Neural progenitor cell (in vitro differentiated cells): Measurements from ENCODE around the gene SUCO. TPM values are rescaled to one million over a fixed set of nuclear protein-coding genes. Genes with fewer than 3 reads are reported as not detected.

Experiments
- DNase-seq: peaks from one replicate; pipeline ENCODE4 v3.0.0-alpha.2; 2016; ENCODE audit warnings: low spot score
- H2AFZ ChIP-seq: fragments of 200-600 bp; sonication (generic); replicated peaks from 2 replicates; pipeline ENCODE4 v1.6.1; 2016; ENCODE audit warnings: antibody characterized with exemption
- H3F3A ChIP-seq: fragments of 200-600 bp; sonication (generic); 2 replicates; pipeline ENCODE4 v1.6.1; 2016; ENCODE audit warnings: antibody characterized with exemption, low read depth
- H3K27ac ChIP-seq: fragments of 200-600 bp; sonication (generic); 2 replicates; pipeline ENCODE4 v1.5.1; 2016; ENCODE audit warnings: mild to moderate bottlenecking
- H3K27me3 ChIP-seq: fragments of 200-600 bp; sonication (generic); 2 replicates; pipeline ENCODE4 v1.6.1; 2016; ENCODE audit warnings: mild to moderate bottlenecking, moderate library complexity
- H3K36me3 ChIP-seq: fragments of 200-600 bp; sonication (generic); 2 replicates; pipeline ENCODE4 v1.5.1; 2016
- H3K4me1 ChIP-seq: fragments of 200-600 bp; sonication (generic); 2 replicates; pipeline ENCODE4 v1.6.1; 2016; ENCODE audit warnings: mixed run types
- H3K4me2 ChIP-seq: fragments of 200-600 bp; sonication (generic); 2 replicates; pipeline ENCODE4 v1.6.1; 2016
- H3K4me3 ChIP-seq: fragments of 200-600 bp; sonication (generic); 2 replicates; pipeline ENCODE4 v1.5.1; 2016
- H3K79me2 ChIP-seq: fragments of 200-600 bp; sonication (generic); 2 replicates; pipeline ENCODE4 v1.6.1; 2016; ENCODE audit warnings: low read depth
- H3K9ac ChIP-seq: fragments of 200-600 bp; sonication (generic); 2 replicates; pipeline ENCODE4 v1.6.1; 2016
- H3K9me3 ChIP-seq: fragments of 200-600 bp; sonication (generic); 2 replicates; pipeline ENCODE4 v1.5.1; 2016; ENCODE audit warnings: low read depth
- H4K20me1 ChIP-seq: fragments of 200-600 bp; sonication (generic); 2 replicates; pipeline ENCODE4 v1.6.1; 2016; ENCODE audit warnings: low read depth
- H3K27ac Mint-ChIP-seq: 3 replicates; pipeline ENCODE4 v1.8.0; 2021; ENCODE audit warnings: mixed read lengths
- H3K27me3 Mint-ChIP-seq: 2 replicates; pipeline ENCODE4 v1.8.0; 2022; ENCODE audit warnings: low read depth, mild to moderate bottlenecking, inconsistent platforms, moderate library complexity, mixed read lengths; ENCODE audit not compliant: insufficient read depth
- H3K36me3 Mint-ChIP-seq: 3 replicates; pipeline ENCODE4 v1.8.0; 2021; ENCODE audit warnings: mixed read lengths
- H3K4me1 Mint-ChIP-seq: 3 replicates; pipeline ENCODE4 v1.8.0; 2021; ENCODE audit warnings: mixed read lengths
- H3K4me3 Mint-ChIP-seq: 3 replicates; pipeline ENCODE4 v1.8.0; 2021; ENCODE audit warnings: mild to moderate bottlenecking, moderate library complexity, mixed read lengths
- H3K9me3 Mint-ChIP-seq: 3 replicates; pipeline ENCODE4 v1.8.0; 2020; ENCODE audit warnings: mixed read lengths
- EZH2 ChIP-seq: fragments of 200-600 bp; sonication (generic); IDR thresholded peaks from 2 replicates; pipeline ENCODE4 v1.6.1; 2017; ENCODE audit warnings: antibody characterized with exemption, mild to moderate bottlenecking, moderate library complexity
- EZH2phosphoT487 ChIP-seq: fragments of 200-600 bp; sonication (generic); IDR thresholded peaks from 2 replicates; pipeline ENCODE4 v1.6.1; 2017; ENCODE audit warnings: antibody characterized with exemption
- total RNA-seq: library from RNA; depleted of rRNA; stranded (reverse); fragments of >200 nt; gene quantifications from 2 replicates; pipeline ENCODE4 v1.2.3, GENCODE V29; 2015; ENCODE audit warnings: low replicate concordance
- TF ChIP-seq, protein P1 (sequence below): fragments of 200-600 bp; sonication (generic); IDR thresholded peaks from 2 replicates; pipeline ENCODE4 v1.5.1; 2017; ENCODE audit warnings: antibody characterized with exemption, mild to moderate bottlenecking

SUCO gene
- total RNA-seq, 1 donor from 2014 or later = 109 TPM

DNA sequence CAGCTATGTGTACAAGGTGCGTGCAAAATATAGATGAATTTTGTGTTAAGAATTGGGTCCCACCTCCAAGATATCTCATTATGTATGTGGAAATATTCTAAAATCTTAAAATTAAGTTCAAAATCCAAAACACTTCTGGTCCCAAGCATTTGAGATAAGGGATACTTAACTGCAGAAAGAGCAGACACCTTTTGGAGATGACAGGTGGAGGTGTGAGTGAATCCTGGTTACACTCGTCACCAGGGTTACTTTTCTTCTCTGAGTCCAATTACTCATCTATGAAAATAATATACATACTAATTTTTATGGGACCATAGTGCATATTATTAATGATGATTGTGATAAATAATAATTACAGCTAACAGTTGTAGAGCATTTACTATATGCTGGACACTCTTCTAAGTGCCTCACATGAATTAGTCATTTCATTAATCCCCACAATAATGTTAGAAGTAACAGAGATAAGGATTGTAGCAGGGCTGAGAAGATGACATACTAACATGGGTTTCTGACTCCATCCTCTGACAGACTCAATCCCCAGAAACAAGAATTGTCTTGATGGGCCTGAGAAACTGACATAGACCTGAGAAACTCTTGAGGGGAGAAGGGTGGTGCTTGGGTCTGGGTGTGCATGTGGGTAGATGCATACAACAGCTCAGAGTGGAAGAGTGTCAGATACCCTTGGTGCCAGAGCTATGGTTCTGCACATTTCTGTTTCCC lies 117.7 kb downstream of the SUCO start:
- Mint-ChIP-seq H3K27me3 (peaks cover 2% of the 10 kb centered on the region), H3K4me1 (no peaks in the 10 kb centered on the region), H3K36me3 (no peaks in the 10 kb centered on the region), H3K9me3 (no peaks in the 10 kb centered on the region), H3K27ac (no peak overlapping the region), H3K4me3 (no peak overlapping the region)
- Histone ChIP-seq H3K79me2 (no peaks in the 10 kb centered on the region), H2AFZ (no peak overlapping the region), H3K27ac (no peak overlapping the region), H3K36me3 (no peaks in the 10 kb centered on the region), H3K4me2 (no peak overlapping the region), H3K9ac (no peak overlapping the region), H3K4me1 (no peaks in the 10 kb centered on the region), H3F3A (no peaks in the 10 kb centered on the region), H3K27me3 (no peaks in the 10 kb centered on the region), H4K20me1 (no peaks in the 10 kb centered on the region), H3K4me3 (no peak overlapping the region), H3K9me3 (no peaks in the 10 kb centered on the region)
- TF ChIP-seq EZH2 = no peak
- TF ChIP-seq, protein P1, sequence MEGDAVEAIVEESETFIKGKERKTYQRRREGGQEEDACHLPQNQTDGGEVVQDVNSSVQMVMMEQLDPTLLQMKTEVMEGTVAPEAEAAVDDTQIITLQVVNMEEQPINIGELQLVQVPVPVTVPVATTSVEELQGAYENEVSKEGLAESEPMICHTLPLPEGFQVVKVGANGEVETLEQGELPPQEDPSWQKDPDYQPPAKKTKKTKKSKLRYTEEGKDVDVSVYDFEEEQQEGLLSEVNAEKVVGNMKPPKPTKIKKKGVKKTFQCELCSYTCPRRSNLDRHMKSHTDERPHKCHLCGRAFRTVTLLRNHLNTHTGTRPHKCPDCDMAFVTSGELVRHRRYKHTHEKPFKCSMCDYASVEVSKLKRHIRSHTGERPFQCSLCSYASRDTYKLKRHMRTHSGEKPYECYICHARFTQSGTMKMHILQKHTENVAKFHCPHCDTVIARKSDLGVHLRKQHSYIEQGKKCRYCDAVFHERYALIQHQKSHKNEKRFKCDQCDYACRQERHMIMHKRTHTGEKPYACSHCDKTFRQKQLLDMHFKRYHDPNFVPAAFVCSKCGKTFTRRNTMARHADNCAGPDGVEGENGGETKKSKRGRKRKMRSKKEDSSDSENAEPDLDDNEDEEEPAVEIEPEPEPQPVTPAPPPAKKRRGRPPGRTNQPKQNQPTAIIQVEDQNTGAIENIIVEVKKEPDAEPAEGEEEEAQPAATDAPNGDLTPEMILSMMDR = no peak
- TF ChIP-seq EZH2phosphoT487 = no peak
- no peak for DNase-seq

DNA sequence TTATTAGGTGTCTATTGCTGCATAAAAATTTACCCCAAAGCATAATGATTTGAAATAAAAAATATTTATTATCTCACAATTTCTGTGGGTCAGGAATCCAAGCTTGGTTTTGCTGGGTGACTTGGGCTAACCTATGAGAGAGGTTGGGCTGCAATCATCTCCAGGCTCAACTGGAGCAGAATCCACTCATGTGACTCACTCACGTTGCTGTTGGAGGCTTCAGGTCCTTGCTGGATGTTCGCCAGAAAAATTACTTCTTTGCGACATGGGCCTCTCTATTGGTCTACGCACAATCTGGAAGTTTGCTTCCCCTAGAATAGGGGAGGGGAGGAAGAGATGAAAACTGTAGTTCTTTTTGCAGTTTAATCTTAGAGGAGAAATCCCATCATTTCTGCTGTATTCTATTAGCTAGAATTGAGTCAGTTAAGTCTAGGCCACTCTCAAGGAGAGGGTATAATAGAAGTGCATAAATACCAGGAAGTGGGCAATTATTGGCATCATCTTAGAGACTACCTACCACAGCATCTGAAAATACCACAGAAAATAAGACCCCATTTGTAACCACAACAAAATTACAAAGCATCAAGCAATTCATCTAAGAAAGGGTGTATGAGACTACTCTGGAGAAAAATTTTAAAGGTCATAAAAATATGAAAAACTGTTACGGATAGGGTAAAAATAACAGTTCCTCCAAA lies 120.2 kb downstream of the SUCO start:
- H3K9me3 Mint-ChIP-seq = no peaks in the 10 kb centered on the region
- no peak overlapping the region for H2AFZ ChIP-seq
- H3K4me2 ChIP-seq = no peak overlapping the region
- H3K9ac ChIP-seq = no peak overlapping the region
- H3K27me3 ChIP-seq = no peaks in the 10 kb centered on the region
- H3K4me1 ChIP-seq = no peaks in the 10 kb centered on the region
- H3F3A ChIP-seq = no peaks in the 10 kb centered on the region
- H3K27ac ChIP-seq = no peak overlapping the region
- H3K79me2 ChIP-seq = no peaks in the 10 kb centered on the region
- H3K4me3 ChIP-seq = no peak overlapping the region
- no peak for TF ChIP-seq EZH2phosphoT487
- TF ChIP-seq EZH2 = no peak
- TF ChIP-seq, protein P1 = no peak
- no peak overlapping the region for H3K27ac Mint-ChIP-seq
- no peaks in the 10 kb centered on the region for H4K20me1 ChIP-seq
- H3K27me3 Mint-ChIP-seq = peaks cover 2% of the 10 kb centered on the region
- no peaks in the 10 kb centered on the region for H3K36me3 ChIP-seq
- no peak overlapping the region for H3K4me3 Mint-ChIP-seq
- no peak for DNase-seq
- no peaks in the 10 kb centered on the region for H3K36me3 Mint-ChIP-seq
- H3K4me1 Mint-ChIP-seq = no peaks in the 10 kb centered on the region
- H3K9me3 ChIP-seq = no peaks in the 10 kb centered on the region

DNA sequence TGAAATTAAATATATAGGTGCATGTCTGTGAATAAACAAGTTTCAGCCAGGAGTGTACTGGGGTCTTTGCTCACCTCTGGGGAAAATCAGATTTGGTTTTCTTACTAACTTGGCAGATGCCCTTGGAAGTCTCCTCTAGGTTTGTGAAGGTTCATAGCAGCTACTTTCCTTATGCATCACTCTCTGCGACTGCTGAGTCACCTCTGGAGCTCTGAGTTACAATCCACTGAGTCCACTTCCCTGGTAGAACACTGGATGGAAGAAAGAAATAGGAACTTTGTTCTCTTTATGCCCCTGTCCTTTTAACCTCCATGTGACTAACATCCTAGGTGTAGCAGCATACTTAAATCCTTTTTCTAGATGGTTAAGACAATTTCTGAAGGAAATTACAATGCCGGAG lies 121.6 kb downstream of the SUCO start:
- Histone ChIP-seq H3K4me2 (no peak overlapping the region), H3K4me1 (no peaks in the 10 kb centered on the region), H3K36me3 (no peaks in the 10 kb centered on the region), H4K20me1 (no peaks in the 10 kb centered on the region), H3K4me3 (no peak overlapping the region), H2AFZ (no peak overlapping the region), H3K79me2 (no peaks in the 10 kb centered on the region), H3K27ac (no peak overlapping the region), H3K27me3 (no peaks in the 10 kb centered on the region), H3K9me3 (no peaks in the 10 kb centered on the region), H3F3A (no peaks in the 10 kb centered on the region), H3K9ac (no peak overlapping the region)
- H3K4me1 Mint-ChIP-seq = no peaks in the 10 kb centered on the region
- no peaks in the 10 kb centered on the region for H3K36me3 Mint-ChIP-seq
- H3K4me3 Mint-ChIP-seq = no peak overlapping the region
- no peaks in the 10 kb centered on the region for H3K9me3 Mint-ChIP-seq
- peaks cover 2% of the 10 kb centered on the region for H3K27me3 Mint-ChIP-seq
- no peak for DNase-seq
- TF ChIP-seq, protein P1 = no peak
- TF ChIP-seq EZH2phosphoT487 (no peak), EZH2 (no peak)
- no peak overlapping the region for H3K27ac Mint-ChIP-seq
